Smooth muscle cell (in vitro differentiated cells): ENCODE measurements around the gene ATP11A. TPM values are rescaled to one million over a fixed set of nuclear protein-coding genes. Genes with fewer than 3 reads are reported as not detected.

Experiments
- DNase-seq: peaks from one replicate; lab custom pipeline; 2025; ENCODE audit not compliant: unreplicated experiment; lab: John Stamatoyannopoulos, UW
- H2AFZ ChIP-seq: fragments of 200-600 bp; sonication (generic); 2 replicates; pipeline ENCODE4 v1.6.0; 2016; ENCODE audit warnings: antibody characterized with exemption, low read depth, mild to moderate bottlenecking
- H3F3A ChIP-seq: fragments of 200-600 bp; sonication (generic); 2 replicates; pipeline ENCODE4 v1.6.0; 2017; ENCODE audit warnings: antibody characterized with exemption, low read depth
- H3K27ac ChIP-seq: fragments of 200-600 bp; sonication (generic); 2 replicates; pipeline ENCODE4 v1.5.1; 2016; ENCODE audit warnings: low read depth, mild to moderate bottlenecking
- H3K27me3 ChIP-seq: fragments of 200-600 bp; sonication (generic); 2 replicates; pipeline ENCODE4 v1.6.1; 2016; ENCODE audit warnings: low read depth, mild to moderate bottlenecking
- H3K36me3 ChIP-seq: fragments of 200-600 bp; sonication (generic); 2 replicates; pipeline ENCODE4 v1.5.1; 2016; ENCODE audit warnings: low read depth
- H3K4me1 ChIP-seq: fragments of 200-600 bp; sonication (generic); 2 replicates; pipeline ENCODE4 v1.5.1; 2016; ENCODE audit warnings: low read depth
- H3K4me2 ChIP-seq: fragments of 200-600 bp; sonication (generic); 2 replicates; pipeline ENCODE4 v1.6.0; 2016; ENCODE audit warnings: mild to moderate bottlenecking
- H3K4me3 ChIP-seq: fragments of 200-600 bp; sonication (generic); 2 replicates; pipeline ENCODE4 v1.5.1; 2016; ENCODE audit warnings: mild to moderate bottlenecking
- H3K79me2 ChIP-seq: fragments of 200-600 bp; sonication (generic); 2 replicates; pipeline ENCODE4 v1.6.0; 2016; ENCODE audit warnings: low read depth, mild to moderate bottlenecking
- H3K9ac ChIP-seq: fragments of 200-600 bp; sonication (generic); 2 replicates; pipeline ENCODE4 v1.6.0; 2016; ENCODE audit warnings: low read depth
- H3K9me3 ChIP-seq: fragments of 200-600 bp; sonication (generic); replicated peaks from 2 replicates; pipeline ENCODE4 v1.5.1; 2016; ENCODE audit warnings: low read depth
- H4K20me1 ChIP-seq: fragments of 200-600 bp; sonication (generic); 2 replicates; pipeline ENCODE4 v1.6.0; 2016; ENCODE audit warnings: low read depth
- CTCF ChIP-seq: fragments of 200-600 bp; sonication (generic); IDR thresholded peaks from 2 replicates; pipeline ENCODE4 v1.5.1; 2017; ENCODE audit warnings: borderline replicate concordance, mild to moderate bottlenecking, antibody characterized with exemption; ENCODE audit not compliant: insufficient read depth, poor library complexity, severe bottlenecking
- WGBS: methylation state at CpG from one replicate; pipeline ENCODE4 v1.1.7; 2016; ENCODE audit warnings: low lambda C conversion rate; 5-methylcytosine and 5-hydroxymethylcytosine counted together
- polyA plus RNA-seq: library from polyadenylated mRNA; unstranded; fragments of >200 nt; fragmentation: Nextera tagmentation; extraction: Ambion mirVana; gene quantifications from 2 replicates; pipeline ENCODE4 v1.2.1, GENCODE V29; 2016
- total RNA-seq: library from RNA; depleted of rRNA; stranded (reverse); fragments of >200 nt; gene quantifications from 2 replicates; pipeline ENCODE4 v1.2.3, GENCODE V29; 2014

ATP11A gene
- total and polyA plus RNA-seq, 2 experiments from 2014 or later, result 6.5 to 7.5 TPM

- DNase-seq, result no peak
Measured at GRCh38 chr13:112857914-112858490, 168.2 kb downstream of the ATP11A start.

GRCh38 chr13:112859128-112859816 is 169.4 kb downstream of the ATP11A start:
- Histone ChIP-seq H3F3A (no peaks in the 10 kb centered on the region), H3K4me1 (no peaks in the 10 kb centered on the region), H2AFZ (no peak overlapping the region), H3K9me3 (no peaks in the 10 kb centered on the region), H3K9ac (no peak overlapping the region), H3K36me3 (peaks cover 5% of the 10 kb centered on the region), H3K27me3 (no peaks in the 10 kb centered on the region), H3K27ac (no peak overlapping the region), H4K20me1 (no peaks in the 10 kb centered on the region), H3K79me2 (no peaks in the 10 kb centered on the region), H3K4me2 (no peak overlapping the region), H3K4me3 (no peak overlapping the region)
- whole genome bisulfite sequencing, result 94% methylated on average over 22 of the region's 22 CpGs
- TF ChIP-seq CTCF, result no peak
- no peak for DNase-seq

More at GRCh38 chr13:112857914-112858490, 168.2 kb downstream of the ATP11A start:
- no peaks in the 10 kb centered on the region for H4K20me1 ChIP-seq
- H3K79me2 ChIP-seq, result no peaks in the 10 kb centered on the region
- no peaks in the 10 kb centered on the region for H3K27me3 ChIP-seq
- peaks cover 5% of the 10 kb centered on the region for H3K36me3 ChIP-seq
- no peak for TF ChIP-seq CTCF
- 97% methylated on average over 20 of the region's 20 CpGs for WGBS
- no peaks in the 10 kb centered on the region for H3K4me1 ChIP-seq
- H3K27ac ChIP-seq, result no peak overlapping the region
- H2AFZ ChIP-seq, result no peak overlapping the region
- H3K9ac ChIP-seq, result no peak overlapping the region
- no peak overlapping the region for H3K4me2 ChIP-seq
- H3K4me3 ChIP-seq, result no peak overlapping the region
- H3K9me3 ChIP-seq, result no peaks in the 10 kb centered on the region
- no peaks in the 10 kb centered on the region for H3F3A ChIP-seq

GRCh38 chr13:112859817-112860190 is 170.0 kb downstream of the ATP11A start:
- no peak overlapping the region for H3K27ac ChIP-seq

More at GRCh38 chr13:112859817-112860190, 170.0 kb downstream of the ATP11A start:
- 87% methylated on average over 7 of the region's 7 CpGs for WGBS
- no peak overlapping the region for H3K4me2 ChIP-seq
- peaks cover 5% of the 10 kb centered on the region for H3K36me3 ChIP-seq
- DNase-seq, result no peak
- no peaks in the 10 kb centered on the region for H3K79me2 ChIP-seq
- H3K4me1 ChIP-seq, result no peaks in the 10 kb centered on the region
- TF ChIP-seq CTCF, result no peak
- H3K9me3 ChIP-seq, result no peaks in the 10 kb centered on the region
- no peaks in the 10 kb centered on the region for H3K27me3 ChIP-seq
- no peak overlapping the region for H3K4me3 ChIP-seq
- no peak overlapping the region for H2AFZ ChIP-seq
- H3F3A ChIP-seq, result no peaks in the 10 kb centered on the region
- no peaks in the 10 kb centered on the region for H4K20me1 ChIP-seq
- H3K9ac ChIP-seq, result no peak overlapping the region
